ENCODE data around the gene SRF.

The SRF gene

GRCh38 chr6:43184268-43184985 is 13.4 kb downstream of the SRF start:
- DNase-seq: no peak

GRCh38 chr6:43185391-43185985 is 14.4 kb downstream of the SRF start:
- no peak for DNase-seq

GRCh38 chr6:43186019-43186418 is 14.9 kb downstream of the SRF start:
- DNase-seq: no peak

- no peak for DNase-seq
Observed at GRCh38 chr6:43186706-43187105, 15.6 kb downstream of the SRF start.

- no peak for DNase-seq
Observed at GRCh38 chr6:43187821-43188220, 16.8 kb downstream of the SRF start.

GRCh38 chr6:43188426-43188825 is 17.4 kb downstream of the SRF start:
- DNase-seq: no peak

GRCh38 chr6:43189776-43190304 is 18.8 kb downstream of the SRF start:
- DNase-seq: no peak

GRCh38 chr6:43192911-43193310 is 21.8 kb downstream of the SRF start:
- DNase-seq: no peak

- no peak for DNase-seq
Observed at GRCh38 chr6:43193929-43194328, 22.9 kb downstream of the SRF start.

GRCh38 chr6:43196337-43196736 is 25.3 kb downstream of the SRF start:
- no peak for DNase-seq

GRCh38 chr6:43199912-43200311 is 28.8 kb downstream of the SRF start:
- DNase-seq: no peak

- no peak for DNase-seq
Observed at GRCh38 chr6:43200541-43200940, 29.5 kb downstream of the SRF start.

- DNase-seq: no peak
Observed at GRCh38 chr6:43202451-43202850, 31.4 kb downstream of the SRF start.

- DNase-seq: no peak
Observed at GRCh38 chr6:43203029-43203717, 32.1 kb downstream of the SRF start.

GRCh38 chr6:43203718-43204095 is 32.6 kb downstream of the SRF start:
- no peak for DNase-seq

- no peak for DNase-seq
Observed at GRCh38 chr6:43204271-43205105, 33.4 kb downstream of the SRF start.

- no peak for DNase-seq
Observed at GRCh38 chr6:43205849-43206248, 34.8 kb downstream of the SRF start.

- DNase-seq: no peak
Observed at GRCh38 chr6:43207286-43207685, 36.2 kb downstream of the SRF start.

- DNase-seq: no peak
Observed at GRCh38 chr6:43211955-43212354, 40.9 kb downstream of the SRF start.

- no peak for DNase-seq
Observed at GRCh38 chr6:43213431-43213830, 42.4 kb downstream of the SRF start.

GRCh38 chr6:43215066-43215465 is 44.0 kb downstream of the SRF start:
- no peak for DNase-seq

- no peak for DNase-seq
Observed at GRCh38 chr6:43216200-43216599, 45.1 kb downstream of the SRF start.

- DNase-seq: no peak
Observed at GRCh38 chr6:43217351-43217750, 46.3 kb downstream of the SRF start.

Measured in femur (tissue), 1 donor.